ENCODE results near the gene NCAPG2. TPM values are rescaled to one million over a fixed set of nuclear protein-coding genes. Genes with fewer than 3 reads are reported as not detected.

NCAPG2 gene
- total and polyA plus RNA-seq, 2 of the 13 experiments (the other 11 are each of a cell fraction or from before 2014, with no cell fraction given), result 15.1 to 30.7 TPM

- Histone ChIP-seq H3K4me3 (replicated peaks in 1 of 3; ENCODE audit: insufficient read depth in 1 of 3, low read depth in 2 of 3, low read length in 3 of 3) (no peak overlapping the region; a peak in 1 of 6 replicates), H3K9me3 (ENCODE audit: low read length) (peaks cover 15% of the 10 kb centered on the region; the same call in 1 of the 2 replicates), H3K9ac (ENCODE audit: insufficient read depth, low read depth, low read length) (0 out of 2 replicates have a peak overlapping the region, but pooled peaks have one; percentile 11), H2AFZ (ENCODE audit: low read length) (no peak overlapping the region), H3K4me1 (ENCODE audit: insufficient read depth, low read length) (peaks cover 76% of the 10 kb centered on the region), H3K79me2 (ENCODE audit: insufficient read depth, low read length) (peaks cover 24% of the 10 kb centered on the region), H3K4me2 (ENCODE audit: low read depth, low read length) (peak overlapping the region; percentile 66), H3K36me3 (replicated peaks in 1 of 2; ENCODE audit: control insufficient read depth in 1 of 2, insufficient read depth in 2 of 2, low read length in 2 of 2) (peaks cover 0 to 3% of the 10 kb centered on the region in 2 experiments; a peak in 1 of 5 replicates), H4K20me1 (ENCODE audit: insufficient read depth, low read length) (no peaks in the 10 kb centered on the region), H3K27ac (ENCODE audit: extremely low read length, insufficient read depth, low read length) (peak overlapping the region; percentile 87), H3K27me3 (ENCODE audit: control insufficient read depth in 1 of 2, insufficient read depth in 2 of 2, low read length in 2 of 2) (no peaks in the 10 kb centered on the region; a peak in 1 of 5 replicates)
- in situ Hi-C loops (cut with HindIII; ENCODE audit: extremely low pct_ligation_motif_present, low pct_unique_long_range_greater_than_20kb), result no loop called here
- DNase-seq (ENCODE audit: low spot score) (no peak), FAIRE-seq (no peak), ATAC-seq (no peak)
- intact Hi-C loops (cut with micrococcal nuclease; ENCODE audit: unreplicated experiment), result no loop called here
- WGBS (ENCODE audit: low lambda C conversion rate), result 68% methylated on average over 14 of the region's 16 CpGs
- BruUV-seq (replicated peaks), result no TSS peak
- POLR2A ChIA-PET, result interaction anchor here (2.1 to 4.8 kb wide), 4 partner anchors 8 to 58 kb away, joined by 4 to 29 read pairs (median 16); no protein-coding TSS in a partner anchor
- CTCF ChIA-PET (ENCODE audit: low intra/inter-chr PET ratio, low total read pairs), result no interaction called here
- TF ChIP-seq ZNF512B (CRISPR knock-in tag; IDR thresholded peaks at IDR 0.05; ENCODE audit: borderline replicate concordance) (no peak), ZNF558 (CRISPR knock-in tag; IDR thresholded peaks at IDR 0.05; ENCODE audit: borderline replicate concordance) (no peak), ZNF598 (CRISPR knock-in tag; IDR thresholded peaks at IDR 0.05; ENCODE audit: borderline replicate concordance) (0 out of 2 replicates have a peak, but pooled peaks have one; percentile 33), POGZ (CRISPR knock-in tag; IDR thresholded peaks at IDR 0.05) (no peak), DZIP1 (CRISPR knock-in tag; IDR thresholded peaks at IDR 0.05) (no peak), TFDP2 (CRISPR knock-in tag; IDR thresholded peaks at IDR 0.05) (no peak), NFYB (CRISPR knock-in tag; IDR thresholded peaks at IDR 0.05) (no peak), DNMT3B (CRISPR knock-in tag; conservative IDR thresholded peaks at IDR 0.05) (no peak), FOXA3 (CRISPR knock-in tag; IDR thresholded peaks at IDR 0.05) (0 out of 2 replicates have a peak, but pooled peaks have one; percentile 2), NFE2 (CRISPR knock-in tag; IDR thresholded peaks at IDR 0.05) (no peak), NFIB (CRISPR knock-in tag; IDR thresholded peaks at IDR 0.05; ENCODE audit: borderline replicate concordance) (no peak), ETV5 (CRISPR knock-in tag; IDR thresholded peaks at IDR 0.05; ENCODE audit: borderline replicate concordance) (no peak), UBTF (CRISPR knock-in tag; IDR thresholded peaks at IDR 0.05) (0 out of 2 replicates have a peak, but pooled peaks have one; percentile 11), NFIC (IDR thresholded peaks at IDR 0.05; ENCODE audit: low read length) (no peak), ZNF782 (CRISPR knock-in tag; IDR thresholded peaks at IDR 0.05; ENCODE audit: borderline replicate concordance) (no peak)
Measured at GRCh38 chr7:158588878-158589442, 115.6 kb downstream of the NCAPG2 start.

All from HepG2 (cell line).